ENCODE results near the gene LRRC61. TPM values are rescaled to one million over a fixed set of nuclear protein-coding genes. Genes with fewer than 3 reads are reported as not detected.

The LRRC61 gene
- total and polyA plus RNA-seq, 2 experiments from 2014 or later: 34.7 to 75.2 TPM

GRCh38 chr7:150338166-150338829, 15.1 kb downstream of the LRRC61 start:
- H3K4me1 Mint-ChIP-seq: peaks cover 75% of the 10 kb centered on the region
- no peak for DNase-seq (ENCODE audit: low spot score)
- TF ChIP-seq, protein P1, sequence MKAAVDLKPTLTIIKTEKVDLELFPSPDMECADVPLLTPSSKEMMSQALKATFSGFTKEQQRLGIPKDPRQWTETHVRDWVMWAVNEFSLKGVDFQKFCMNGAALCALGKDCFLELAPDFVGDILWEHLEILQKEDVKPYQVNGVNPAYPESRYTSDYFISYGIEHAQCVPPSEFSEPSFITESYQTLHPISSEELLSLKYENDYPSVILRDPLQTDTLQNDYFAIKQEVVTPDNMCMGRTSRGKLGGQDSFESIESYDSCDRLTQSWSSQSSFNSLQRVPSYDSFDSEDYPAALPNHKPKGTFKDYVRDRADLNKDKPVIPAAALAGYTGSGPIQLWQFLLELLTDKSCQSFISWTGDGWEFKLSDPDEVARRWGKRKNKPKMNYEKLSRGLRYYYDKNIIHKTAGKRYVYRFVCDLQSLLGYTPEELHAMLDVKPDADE (IDR thresholded peaks at IDR 0.05): no peak
- TF ChIP-seq CREB1 (CRISPR knock-in tag; IDR thresholded peaks at IDR 0.05; ENCODE audit: low read depth): no peak
- TF ChIP-seq ZNF331 (CRISPR knock-in tag; IDR thresholded peaks at IDR 0.05; ENCODE audit: low read depth): no peak
- no peak for TF ChIP-seq ZNF462 (CRISPR knock-in tag; IDR thresholded peaks at IDR 0.05)
- no peak for TF ChIP-seq EZH2phosphoT487 (IDR thresholded peaks at IDR 0.05; ENCODE audit: unreplicated experiment)
- no peak for TF ChIP-seq ZNF114 (CRISPR knock-in tag; IDR thresholded peaks at IDR 0.05)
- no peak for TF ChIP-seq REST (IDR thresholded peaks at IDR 0.05; ENCODE audit: unreplicated experiment)
- TF ChIP-seq CTCF (conservative IDR thresholded peaks at IDR 0.05; ENCODE audit: low read depth in 2 of 2): no peak
- TF ChIP-seq POLR2AphosphoS5 (IDR thresholded peaks at IDR 0.05; ENCODE audit: low read depth): no peak
- peaks cover 34% of the 10 kb centered on the region for H3K27me3 Mint-ChIP-seq (ENCODE audit: insufficient read depth, low read depth, poor library complexity)
- peak overlapping the region; percentile 23; the same call in 1 of the 3 replicates for H3K4me3 Mint-ChIP-seq
- H2AFZ ChIP-seq: no peak overlapping the region
- peaks cover 28% of the 10 kb centered on the region for H3K79me2 ChIP-seq (replicated peaks; ENCODE audit: insufficient read depth)
- peaks cover 22% of the 10 kb centered on the region for H3F3A ChIP-seq (replicated peaks; ENCODE audit: low read depth)
- peaks cover 4% of the 10 kb centered on the region; the same call in 1 of the 2 replicates for H3K36me3 ChIP-seq (ENCODE audit: insufficient read depth)
- peaks cover 16% of the 10 kb centered on the region for H3K27me3 ChIP-seq (ENCODE audit: insufficient read depth)
- H3K36me3 Mint-ChIP-seq (ENCODE audit: low read depth): peaks cover 55% of the 10 kb centered on the region
- peaks cover 52% of the 10 kb centered on the region for H3K4me1 ChIP-seq (ENCODE audit: insufficient read depth)
- no peak overlapping the region for H3K4me2 ChIP-seq
- peaks cover 8% of the 10 kb centered on the region for H3K9me3 Mint-ChIP-seq
- no peak overlapping the region for H3K4me3 ChIP-seq
- no peak overlapping the region for H3K27ac Mint-ChIP-seq
- no peaks in the 10 kb centered on the region for H3K9me2 ChIP-seq (ENCODE audit: insufficient read depth)
- peak overlapping the region; percentile 39; the same call in 1 of the 2 replicates for H3K27ac ChIP-seq (ENCODE audit: low read depth)
- ATAC-seq: no peak
- H4K20me1 ChIP-seq (replicated peaks; ENCODE audit: insufficient read depth): no peaks in the 10 kb centered on the region; the same call in 1 of the 2 replicates
